Stomach (tissue), 4 donors: ENCODE results near the gene CCDC192.

Source experiments
- POLR2A ChIP-seq, 4 donors: fragments of 450-650 bp; IDR thresholded peaks; one replicate each; pipeline ENCODE4 v1.6.1; 2016; ENCODE audit warnings: antibody characterized with exemption in 4 of 4, control low read depth in 2 of 4, mild to moderate bottlenecking in 1 of 4, moderate library complexity in 1 of 4
- TF ChIP-seq, protein P1 (sequence below), 7 experiments: fragments of 450-650 bp in 4 of 7; fragments of 200-600 bp in 3 of 7; sonication (generic) in 3 of 7; IDR thresholded peaks; one replicate each; pipeline ENCODE4 v1.5.1; 2016 to 2019; ENCODE audit warnings: antibody characterized with exemption in 7 of 7, control low read depth in 2 of 7, mild to moderate bottlenecking in 1 of 7

DNA sequence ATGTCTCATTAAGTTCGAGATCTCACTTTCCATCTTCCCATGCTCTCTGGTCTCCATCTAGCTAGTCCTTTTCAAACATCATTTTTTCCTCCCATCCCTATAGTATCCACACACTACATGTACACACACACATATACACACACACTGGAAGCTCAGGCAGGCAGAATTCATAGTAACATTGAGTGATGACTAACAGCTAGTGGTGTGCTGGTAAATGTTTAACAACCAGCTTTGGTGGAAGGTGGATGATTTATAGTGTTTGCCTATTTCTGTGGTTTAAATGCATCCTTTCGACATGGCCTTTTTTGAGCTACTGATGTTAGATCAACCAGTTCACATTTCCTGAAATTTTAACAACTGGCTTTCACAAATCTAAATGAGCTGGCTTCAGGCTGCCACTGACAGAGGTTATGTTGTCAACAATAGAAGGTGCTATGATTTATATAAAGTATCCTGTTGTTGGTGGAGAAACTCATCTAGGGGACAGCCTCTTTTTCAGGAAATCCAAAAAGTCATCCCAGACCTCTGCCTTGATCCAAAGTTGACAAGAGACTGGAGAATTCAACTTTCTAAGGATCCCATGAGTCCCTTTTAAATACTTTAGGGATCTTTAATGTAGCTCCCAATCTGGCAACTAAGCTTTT is 117.8 kb downstream of the CCDC192 start:
- TF ChIP-seq, protein P1, sequence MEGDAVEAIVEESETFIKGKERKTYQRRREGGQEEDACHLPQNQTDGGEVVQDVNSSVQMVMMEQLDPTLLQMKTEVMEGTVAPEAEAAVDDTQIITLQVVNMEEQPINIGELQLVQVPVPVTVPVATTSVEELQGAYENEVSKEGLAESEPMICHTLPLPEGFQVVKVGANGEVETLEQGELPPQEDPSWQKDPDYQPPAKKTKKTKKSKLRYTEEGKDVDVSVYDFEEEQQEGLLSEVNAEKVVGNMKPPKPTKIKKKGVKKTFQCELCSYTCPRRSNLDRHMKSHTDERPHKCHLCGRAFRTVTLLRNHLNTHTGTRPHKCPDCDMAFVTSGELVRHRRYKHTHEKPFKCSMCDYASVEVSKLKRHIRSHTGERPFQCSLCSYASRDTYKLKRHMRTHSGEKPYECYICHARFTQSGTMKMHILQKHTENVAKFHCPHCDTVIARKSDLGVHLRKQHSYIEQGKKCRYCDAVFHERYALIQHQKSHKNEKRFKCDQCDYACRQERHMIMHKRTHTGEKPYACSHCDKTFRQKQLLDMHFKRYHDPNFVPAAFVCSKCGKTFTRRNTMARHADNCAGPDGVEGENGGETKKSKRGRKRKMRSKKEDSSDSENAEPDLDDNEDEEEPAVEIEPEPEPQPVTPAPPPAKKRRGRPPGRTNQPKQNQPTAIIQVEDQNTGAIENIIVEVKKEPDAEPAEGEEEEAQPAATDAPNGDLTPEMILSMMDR (IDR thresholded peaks at IDR 0.05): no peak
- no peak for TF ChIP-seq POLR2A (IDR thresholded peaks at IDR 0.05)
